Mesodermal cell (in vitro differentiated cells): Measurements from ENCODE around the gene KDM4B.

ENCODE experiments used
- H3K27ac ChIP-seq: 2 replicates; pipeline ENCODE4 v1.7.0; 2013; ENCODE audit warnings: mild to moderate bottlenecking, low read depth, low read length, moderate library complexity; ENCODE audit not compliant: severe bottlenecking
- H3K36me3 ChIP-seq: 2 replicates; pipeline ENCODE4 v1.7.1; 2013; ENCODE audit warnings: mild to moderate bottlenecking, low read length, moderate library complexity; ENCODE audit not compliant: control insufficient read depth, insufficient read depth
- H3K4me1 ChIP-seq: one replicate; pipeline ENCODE4 v1.7.1; 2013; ENCODE audit warnings: mild to moderate bottlenecking, low read length; ENCODE audit not compliant: insufficient read depth, control insufficient read depth, poor library complexity, severe bottlenecking
- H3K4me3 ChIP-seq: 2 replicates; pipeline ENCODE4 v1.7.0; 2013; ENCODE audit warnings: low read length, control low read depth, mild to moderate bottlenecking; ENCODE audit not compliant: insufficient read depth, poor library complexity, severe bottlenecking; ENCODE audit errors: extremely low read depth
- H3K9me3 ChIP-seq: 2 replicates; pipeline ENCODE4 v1.7.1; 2013; ENCODE audit warnings: mild to moderate bottlenecking, low read length, moderate library complexity; ENCODE audit not compliant: control insufficient read depth
- WGBS, 2 experiments: methylation state at CpG; one replicate each; pipeline ENCODE4 v1.1.5; 2013; ENCODE audit warnings: missing lambda C conversion rate in 2 of 2; ENCODE audit not compliant: insufficient coverage in 2 of 2; 5-methylcytosine and 5-hydroxymethylcytosine counted together

Gene KDM4B

DNA sequence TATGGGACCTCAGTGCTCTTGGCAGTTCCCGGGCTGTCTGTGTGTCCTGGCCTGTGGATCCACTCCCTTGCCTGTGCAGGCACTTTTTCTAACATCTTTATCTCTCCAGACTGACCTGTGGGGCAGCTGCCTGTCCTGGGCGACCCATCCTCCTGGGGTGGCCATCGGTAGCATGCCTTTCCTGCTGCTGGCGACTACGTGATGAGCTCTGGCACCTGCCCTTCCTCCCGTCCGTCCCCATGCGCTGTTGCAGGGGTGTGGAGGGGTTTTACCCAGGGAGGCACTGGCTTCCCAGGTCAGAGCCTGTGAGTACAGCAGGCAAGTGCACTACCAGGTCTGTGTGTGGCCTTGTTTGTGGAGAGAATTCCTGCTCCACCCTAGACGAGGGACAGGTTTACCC, 93.3 kb downstream of the KDM4B start:
- Histone ChIP-seq H3K4me1 (no peaks in the 10 kb centered on the region), H3K9me3 (peaks cover 11% of the 10 kb centered on the region), H3K36me3 (peaks cover 64% of the 10 kb centered on the region), H3K4me3 (no peak overlapping the region), H3K27ac (no peak overlapping the region)
- 80 to 84% methylated on average over 5 to 7 of the region's 9 CpGs for WGBS, 2 experiments

- H3K27ac ChIP-seq: no peak overlapping the region
- peaks cover 11% of the 10 kb centered on the region for H3K9me3 ChIP-seq
- whole genome bisulfite sequencing, 2 experiments: 93 to 94% methylated on average over 2 of the region's 4 CpGs
- H3K4me3 ChIP-seq: no peak overlapping the region
- peaks cover 58% of the 10 kb centered on the region for H3K36me3 ChIP-seq
- H3K4me1 ChIP-seq: no peaks in the 10 kb centered on the region
These were observed 93.9 kb downstream of the KDM4B start for GRCh38 chr19:5062799-5063198.

DNA sequence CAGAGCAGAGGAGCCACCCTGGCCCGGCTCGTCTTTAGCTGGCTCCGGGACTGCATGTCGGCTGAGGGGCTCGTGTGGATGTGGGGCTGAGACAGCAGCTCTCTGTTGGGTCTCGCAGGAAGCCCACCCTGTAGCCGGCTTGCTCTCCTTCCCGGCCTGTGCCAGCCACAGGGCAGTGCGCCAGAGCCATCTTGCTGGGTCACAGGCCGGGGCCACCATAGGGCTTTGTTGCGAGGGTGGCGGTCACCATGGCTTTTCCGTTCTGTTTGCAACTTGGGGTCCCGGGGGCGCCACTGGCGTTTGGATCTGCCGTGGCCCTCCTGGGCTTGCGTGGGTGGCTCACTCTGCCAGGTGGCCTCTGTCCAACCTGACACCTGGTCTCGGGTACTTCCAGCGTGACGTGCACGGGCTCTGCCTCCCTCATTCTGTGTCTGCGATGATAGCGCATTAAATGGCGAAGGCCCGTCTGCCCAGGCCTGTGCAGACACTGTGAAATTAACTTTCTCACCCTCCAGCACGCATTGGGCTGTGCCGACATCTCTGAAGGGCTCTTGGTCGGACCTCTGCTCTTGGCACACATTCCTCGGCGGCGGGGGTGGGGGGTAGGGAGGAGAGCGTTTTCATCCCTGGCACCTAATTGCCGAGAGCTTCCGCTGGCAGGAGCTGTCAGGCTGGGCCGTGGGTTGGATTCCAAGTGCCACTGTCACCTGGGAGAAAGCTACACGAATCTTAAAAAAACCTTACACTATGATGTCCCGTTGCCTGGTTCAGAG, 95.1 kb downstream of the KDM4B start:
- no peak overlapping the region for H3K4me3 ChIP-seq
- 98% methylated on average over 30 to 38 of the region's 38 CpGs for WGBS, 2 experiments
- no peaks in the 10 kb centered on the region for H3K4me1 ChIP-seq
- peaks cover 65% of the 10 kb centered on the region for H3K36me3 ChIP-seq
- H3K9me3 ChIP-seq: peaks cover 11% of the 10 kb centered on the region
- H3K27ac ChIP-seq: no peak overlapping the region

GRCh38 chr19:5064896-5065295, 96.0 kb downstream of the KDM4B start:
- no peaks in the 10 kb centered on the region for H3K4me1 ChIP-seq
- H3K27ac ChIP-seq: no peak overlapping the region
- WGBS, 2 experiments: 97 to 98% methylated on average over 13 to 19 of the region's 19 CpGs
- H3K4me3 ChIP-seq: no peak overlapping the region
- peaks cover 11% of the 10 kb centered on the region for H3K9me3 ChIP-seq
- peaks cover 61% of the 10 kb centered on the region for H3K36me3 ChIP-seq

DNA sequence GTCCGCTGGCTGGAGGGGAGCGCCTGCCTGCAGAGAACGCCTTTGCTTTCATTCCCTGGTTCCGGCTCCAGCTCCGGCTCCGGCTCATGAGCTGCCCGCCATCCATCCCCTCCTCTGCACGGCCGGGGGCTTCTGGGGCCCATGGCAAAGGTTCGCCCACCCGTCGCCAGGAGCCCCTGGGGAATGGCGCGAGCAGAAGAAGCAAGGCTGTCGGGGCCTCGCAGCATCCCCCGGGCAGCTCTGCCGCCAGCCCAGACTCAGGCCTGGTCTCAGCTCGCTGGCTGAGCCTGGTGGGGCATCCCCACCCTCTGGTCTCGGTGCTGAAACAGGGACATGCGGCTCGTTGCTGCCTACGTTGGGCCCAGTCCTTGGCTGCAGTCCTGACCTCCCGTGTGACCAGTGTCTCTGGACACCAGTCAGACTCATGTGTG, 96.8 kb downstream of the KDM4B start:
- Histone ChIP-seq H3K27ac (no peak overlapping the region), H3K4me1 (no peaks in the 10 kb centered on the region), H3K4me3 (no peak overlapping the region), H3K9me3 (peaks cover 11% of the 10 kb centered on the region), H3K36me3 (peaks cover 55% of the 10 kb centered on the region)
- 91 to 96% methylated on average over 23 to 24 of the region's 24 CpGs for WGBS, 2 experiments

GRCh38 chr19:5066768-5067167, 97.9 kb downstream of the KDM4B start:
- WGBS, 2 experiments: 97 to 98% methylated on average over 12 to 14 of the region's 14 CpGs
- no peak overlapping the region for H3K27ac ChIP-seq
- H3K4me3 ChIP-seq: no peak overlapping the region
- peaks cover 49% of the 10 kb centered on the region for H3K36me3 ChIP-seq
- no peaks in the 10 kb centered on the region for H3K4me1 ChIP-seq
- H3K9me3 ChIP-seq: peaks cover 7% of the 10 kb centered on the region

DNA sequence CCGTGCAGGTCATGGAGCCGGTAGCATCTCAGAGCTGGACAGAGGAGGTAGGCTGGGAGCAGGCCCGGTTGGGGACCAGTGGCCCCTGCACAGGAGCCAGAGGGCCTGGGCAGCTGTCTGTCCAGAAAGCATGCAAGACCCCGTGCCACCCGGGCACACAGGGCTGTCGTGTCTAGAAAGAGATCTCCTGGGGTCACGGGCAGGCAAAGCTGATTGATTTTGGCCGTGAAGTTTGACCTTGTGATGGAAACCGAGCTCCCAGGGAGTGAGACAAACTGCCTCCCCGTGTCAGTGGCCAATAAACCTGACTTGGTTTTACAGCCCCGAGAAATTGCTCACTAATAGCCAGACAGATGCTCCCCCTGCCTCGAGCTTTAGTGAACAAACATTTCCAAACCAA, 98.8 kb downstream of the KDM4B start:
- no peak overlapping the region for H3K4me3 ChIP-seq
- peaks cover 49% of the 10 kb centered on the region for H3K36me3 ChIP-seq
- WGBS, 2 experiments: 89 to 92% methylated on average over 10 to 12 of the region's 12 CpGs
- H3K27ac ChIP-seq: no peak overlapping the region
- no peaks in the 10 kb centered on the region for H3K9me3 ChIP-seq
- no peaks in the 10 kb centered on the region for H3K4me1 ChIP-seq

DNA sequence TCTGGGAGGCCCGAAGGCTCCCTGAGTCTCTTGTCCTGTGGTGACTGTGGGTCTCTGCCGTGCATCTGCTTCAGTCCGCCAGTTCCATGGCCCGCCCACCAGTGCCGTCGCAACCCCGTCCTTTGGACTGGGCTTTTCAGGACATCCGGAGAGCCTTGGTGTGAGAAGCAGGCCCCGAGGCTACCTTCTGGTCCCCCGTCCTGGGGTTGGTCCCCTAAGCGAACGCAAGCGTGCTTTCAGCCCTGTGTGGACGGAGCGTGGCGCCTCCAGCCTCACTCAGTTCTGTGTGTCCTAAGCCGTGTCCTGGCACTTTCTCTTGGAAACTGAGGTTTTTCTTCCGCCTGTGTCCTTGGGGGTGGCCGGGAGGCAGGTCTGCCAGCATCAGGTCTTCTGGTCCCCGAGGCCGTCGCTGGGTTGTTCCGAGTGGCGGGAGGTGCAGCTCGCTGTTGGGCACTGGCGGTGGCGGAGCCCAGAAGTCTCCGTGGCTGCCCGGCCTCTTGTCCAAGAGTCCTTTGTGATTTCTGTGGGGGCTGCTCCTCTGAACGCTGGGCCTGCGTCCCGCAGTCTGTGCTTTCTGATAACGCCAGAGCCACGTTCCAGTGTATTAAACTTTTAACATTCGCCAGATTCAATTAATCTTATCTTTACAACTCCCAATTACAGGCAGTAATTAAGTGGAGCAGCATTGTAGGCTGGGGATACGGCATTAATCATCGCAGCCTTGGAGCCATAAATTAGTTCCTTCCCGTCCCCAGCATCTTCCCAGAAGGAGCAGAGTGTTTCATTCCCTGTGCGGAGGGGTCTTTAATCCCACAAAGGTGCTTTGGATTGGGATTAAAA, 99.5 kb downstream of the KDM4B start:
- no peak overlapping the region for H3K4me3 ChIP-seq
- no peaks in the 10 kb centered on the region for H3K4me1 ChIP-seq
- WGBS, 2 experiments: 95% methylated on average over 34 to 36 of the region's 39 CpGs
- no peaks in the 10 kb centered on the region for H3K9me3 ChIP-seq
- H3K27ac ChIP-seq: no peak overlapping the region
- H3K36me3 ChIP-seq: peaks cover 49% of the 10 kb centered on the region

GRCh38 chr19:5070331-5070730, 101.4 kb downstream of the KDM4B start:
- H3K4me3 ChIP-seq: no peak overlapping the region
- H3K4me1 ChIP-seq: no peaks in the 10 kb centered on the region
- H3K9me3 ChIP-seq: no peaks in the 10 kb centered on the region
- H3K36me3 ChIP-seq: peaks cover 45% of the 10 kb centered on the region
- H3K27ac ChIP-seq: no peak overlapping the region
- WGBS, 2 experiments: 90 to 93% methylated on average over 13 to 15 of the region's 17 CpGs

- H3K4me1 ChIP-seq: no peaks in the 10 kb centered on the region
- WGBS, 2 experiments: 94 to 98% methylated on average over 7 to 16 of the region's 19 CpGs
- peaks cover 45% of the 10 kb centered on the region for H3K36me3 ChIP-seq
- no peaks in the 10 kb centered on the region for H3K9me3 ChIP-seq
- H3K27ac ChIP-seq: no peak overlapping the region
- H3K4me3 ChIP-seq: no peak overlapping the region
These were observed 102.0 kb downstream of the KDM4B start for GRCh38 chr19:5070930-5071329.

GRCh38 chr19:5071579-5071978, 102.7 kb downstream of the KDM4B start:
- WGBS, 2 experiments: 90 to 95% methylated on average over 6 to 8 of the region's 8 CpGs
- H3K9me3 ChIP-seq: no peaks in the 10 kb centered on the region
- H3K36me3 ChIP-seq: peaks cover 43% of the 10 kb centered on the region
- H3K4me3 ChIP-seq: no peak overlapping the region
- no peak overlapping the region for H3K27ac ChIP-seq
- H3K4me1 ChIP-seq: no peaks in the 10 kb centered on the region
